GM21717 (cell line): Measurements from ENCODE around the gene DDIAS.
"Not testable (repeated sequence)": the region's sequence is repeated elsewhere in the genome, so short reads cannot be mapped to it uniquely, and the experiment has no call there.

ENCODE experiments used
- ATAC-seq: cut with Tn5 transposase; IDR thresholded peaks from one replicate; pipeline ENCODE4 v1.9.1; 2021; ENCODE audit warnings: mild to moderate bottlenecking, moderate library complexity; ENCODE audit not compliant: unreplicated experiment

Gene DDIAS

DNA sequence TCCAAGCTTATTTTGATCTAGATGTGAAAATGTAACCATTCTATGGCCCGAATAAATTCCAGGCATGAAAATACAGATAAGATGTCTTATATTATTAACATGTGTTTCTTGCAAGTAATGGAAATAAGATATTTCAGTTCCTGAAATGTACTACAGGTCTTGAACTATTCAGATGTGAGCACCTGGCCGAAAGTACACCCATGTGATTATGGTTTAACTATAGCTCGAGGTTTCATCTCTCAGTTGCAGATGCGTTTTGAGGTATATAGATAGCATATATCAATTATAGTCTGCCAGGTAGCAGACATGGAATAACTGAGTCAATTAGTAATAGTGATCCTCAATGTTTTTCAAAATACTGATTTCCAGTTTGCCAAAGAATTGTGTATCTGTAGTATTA lies 68.3 kb downstream of the DDIAS start:
- peak; percentile 94 for ATAC-seq

DNA sequence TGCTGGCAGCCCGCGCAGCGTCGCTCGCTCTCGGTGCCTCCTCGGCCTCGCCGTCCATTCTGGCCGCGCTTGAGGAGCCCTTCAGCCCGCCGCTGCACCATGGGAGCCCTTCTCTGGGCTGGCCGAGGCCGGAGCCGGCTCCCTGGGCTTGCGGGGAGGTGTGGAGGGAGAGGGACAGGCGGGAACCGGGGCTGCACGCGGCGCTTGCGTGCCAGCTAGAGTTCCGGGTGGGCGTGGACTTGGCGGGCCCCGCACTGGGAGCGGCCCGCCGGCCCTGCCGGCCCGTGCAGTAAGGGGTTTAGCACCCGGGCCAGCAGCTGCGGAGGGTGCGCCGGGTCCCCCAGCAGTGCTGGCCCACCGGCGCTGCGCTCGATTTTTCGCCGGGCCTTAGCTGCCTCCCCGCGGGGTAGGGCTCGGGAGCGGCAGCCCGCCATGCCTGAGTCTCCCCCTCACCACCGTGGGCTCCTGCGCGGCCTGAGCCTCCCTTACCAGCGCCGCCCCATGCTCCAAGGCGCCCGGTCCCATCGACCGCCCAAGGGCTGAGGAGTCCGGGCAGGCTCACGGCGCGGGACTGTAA lies 69.1 kb downstream of the DDIAS start:
- not testable (repeated sequence) for ATAC-seq

GRCh38 chr11:82971519-82971946 lies 70.0 kb downstream of the DDIAS start:
- ATAC-seq, result peak; percentile 56

DNA sequence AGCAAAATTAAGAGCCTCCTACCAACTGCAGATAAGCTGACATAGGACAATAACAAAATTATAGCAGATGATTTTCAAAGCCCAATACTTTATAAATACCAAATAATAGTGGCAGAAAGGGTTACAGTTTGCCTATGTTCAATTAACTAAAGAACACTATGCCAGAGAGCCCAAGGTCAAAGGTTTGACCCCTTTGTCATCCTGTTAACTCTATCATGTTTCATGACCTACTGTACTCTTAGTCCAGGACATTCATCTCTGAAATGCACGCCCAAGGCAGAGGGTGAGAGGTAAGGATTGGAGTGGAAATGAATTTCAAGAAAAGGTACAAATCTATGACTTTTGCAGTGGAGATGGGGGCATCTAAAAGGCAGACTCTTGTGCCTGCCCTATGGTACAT lies 70.6 kb downstream of the DDIAS start:
- ATAC-seq, result no peak

- ATAC-seq, result no peak
Measured at GRCh38 chr11:82974135-82974534, 72.6 kb downstream of the DDIAS start.

DNA sequence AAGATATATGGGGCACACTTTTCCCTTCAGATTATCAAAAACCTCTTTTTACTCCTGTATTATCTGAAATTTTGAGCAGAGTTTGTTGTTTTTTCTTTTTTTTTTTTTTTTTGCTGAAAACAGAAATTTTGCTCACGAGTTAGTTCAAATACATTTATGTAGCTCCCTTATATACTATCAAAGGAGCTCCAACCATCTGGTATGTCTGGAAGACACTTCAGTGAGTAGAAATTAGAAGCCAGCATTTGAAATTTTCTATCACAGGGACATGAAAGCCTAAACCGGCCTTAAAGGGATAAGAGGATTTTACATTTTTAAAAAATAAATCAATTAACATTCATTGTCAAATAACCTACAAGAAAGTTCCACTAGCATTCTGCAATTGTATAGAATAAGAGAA lies 73.3 kb downstream of the DDIAS start:
- no peak for ATAC-seq

DNA sequence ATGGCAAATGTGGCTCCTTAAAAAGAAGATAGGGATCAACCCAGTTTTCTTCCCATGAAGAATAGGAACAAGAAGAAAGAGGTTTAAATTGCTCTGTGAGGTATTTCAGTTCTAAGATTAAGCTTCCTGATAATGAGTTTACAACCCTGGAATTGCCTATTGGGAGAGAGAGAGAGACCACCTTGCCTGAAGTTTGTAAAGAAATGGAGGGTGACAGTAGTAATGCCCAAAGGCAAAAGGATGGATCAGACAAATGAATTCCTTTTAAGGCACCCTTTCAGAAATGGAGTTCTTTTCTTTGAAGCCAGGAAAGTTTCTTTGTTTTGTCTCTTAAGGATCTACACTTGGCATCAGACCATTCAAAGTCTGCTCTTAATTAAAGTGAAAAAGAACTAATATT lies 74.3 kb downstream of the DDIAS start:
- no peak for ATAC-seq

DNA sequence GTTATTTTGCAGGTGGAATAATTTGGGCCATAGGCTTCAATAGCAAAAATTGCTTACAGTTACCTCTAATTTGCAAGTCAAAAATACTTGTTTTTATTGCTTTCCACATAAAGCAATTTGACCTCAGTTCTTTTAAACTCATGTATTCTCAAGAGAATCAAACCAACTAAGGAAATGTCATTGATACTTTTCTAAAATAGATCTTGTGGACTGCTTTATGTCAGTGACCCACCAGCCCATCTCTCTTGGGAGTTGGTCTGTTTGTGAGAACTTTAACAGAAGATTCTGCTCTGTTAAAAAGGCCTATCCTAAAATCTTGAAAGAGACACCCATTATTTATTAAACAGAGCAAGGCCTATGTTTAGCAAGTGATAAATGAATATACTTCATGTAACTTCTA lies 75.2 kb downstream of the DDIAS start:
- no peak for ATAC-seq

DNA sequence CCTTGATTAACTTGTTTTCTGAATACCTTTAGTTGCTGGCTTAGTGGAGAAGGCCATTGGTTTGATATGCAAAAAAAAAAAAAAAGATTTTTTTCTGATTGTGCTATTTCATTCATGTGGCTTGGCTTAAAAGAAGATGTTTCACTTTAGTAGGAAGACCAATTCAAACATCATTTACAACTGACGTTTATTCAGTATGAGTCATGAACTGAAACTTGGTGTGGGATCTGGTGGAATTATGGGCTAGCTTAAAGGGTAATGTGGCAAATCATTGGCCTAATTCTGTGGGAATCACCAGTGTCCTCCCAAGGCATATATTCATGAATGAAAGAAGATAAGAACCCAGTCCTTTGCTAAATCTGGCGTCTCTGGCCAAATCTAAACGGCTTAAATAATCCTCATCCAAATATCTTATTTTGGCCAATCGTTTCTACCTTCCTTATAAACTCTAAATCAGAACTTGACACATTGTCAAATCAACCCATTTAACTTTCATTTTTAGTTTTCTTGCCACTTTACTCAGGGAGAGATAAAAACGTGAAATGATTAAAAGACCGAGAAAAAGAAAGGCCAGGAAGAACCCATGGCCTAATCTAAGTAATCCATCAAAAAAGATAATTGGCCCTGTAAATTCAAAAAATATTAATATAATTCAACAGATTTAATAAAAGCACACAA lies 77.0 kb downstream of the DDIAS start:
- ATAC-seq, result no peak

GRCh38 chr11:82979824-82980223 lies 78.3 kb downstream of the DDIAS start:
- no peak for ATAC-seq

- ATAC-seq, result no peak
Measured at GRCh38 chr11:82980292-82980691, 78.8 kb downstream of the DDIAS start.

DNA sequence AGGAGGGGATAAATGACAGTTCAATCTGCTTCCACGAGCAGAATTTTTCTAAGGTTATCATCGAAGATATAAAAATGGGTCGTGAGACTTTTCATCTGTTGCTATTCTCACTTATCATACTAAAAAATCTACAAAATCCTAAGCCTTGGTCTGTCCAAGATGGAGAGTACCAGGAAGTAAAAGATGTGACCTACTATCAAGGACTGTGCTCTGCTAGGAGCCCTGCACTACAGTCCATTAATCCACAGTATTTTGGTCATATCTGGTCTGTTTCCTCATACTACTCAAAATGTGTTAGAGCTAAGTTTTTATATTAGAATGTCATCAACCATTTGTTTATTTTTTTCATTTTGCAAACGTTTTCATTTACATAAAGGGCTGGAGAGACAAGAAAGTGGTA lies 79.4 kb downstream of the DDIAS start:
- ATAC-seq, result no peak

DNA sequence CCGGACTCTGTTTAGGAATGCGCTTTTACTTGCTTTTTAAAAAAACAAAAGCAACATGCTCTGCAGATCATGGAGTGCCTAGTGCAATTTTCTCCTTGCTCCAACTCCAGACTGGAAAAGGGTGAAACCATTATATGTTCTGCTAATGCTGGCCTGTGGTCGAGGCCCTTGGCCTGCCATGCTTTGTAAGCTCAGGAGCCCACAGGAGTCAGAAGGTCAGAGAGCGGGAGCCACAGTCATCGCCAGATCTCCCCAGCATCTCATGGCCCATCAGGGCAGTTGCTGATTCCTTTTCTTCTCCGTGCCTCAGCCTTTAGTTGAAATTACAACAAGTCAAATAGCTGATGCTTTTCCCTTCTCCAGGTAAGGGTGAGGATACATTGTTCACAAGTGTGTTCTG lies 80.3 kb downstream of the DDIAS start:
- no peak for ATAC-seq
